Neural progenitor cell (in vitro differentiated cells): ENCODE measurements around the gene MGMT. TPM values are rescaled to one million over a fixed set of nuclear protein-coding genes. Genes with fewer than 3 reads are reported as not detected.

Experiments used
- DNase-seq: peaks from one replicate; pipeline ENCODE4 v3.0.0-alpha.2; 2016; ENCODE audit warnings: low spot score
- H2AFZ ChIP-seq: fragments of 200-600 bp; sonication (generic); replicated peaks from 2 replicates; pipeline ENCODE4 v1.6.1; 2016; ENCODE audit warnings: antibody characterized with exemption
- H3F3A ChIP-seq: fragments of 200-600 bp; sonication (generic); 2 replicates; pipeline ENCODE4 v1.6.1; 2016; ENCODE audit warnings: antibody characterized with exemption, low read depth
- H3K27ac ChIP-seq: fragments of 200-600 bp; sonication (generic); 2 replicates; pipeline ENCODE4 v1.5.1; 2016; ENCODE audit warnings: mild to moderate bottlenecking
- H3K27me3 ChIP-seq: fragments of 200-600 bp; sonication (generic); 2 replicates; pipeline ENCODE4 v1.6.1; 2016; ENCODE audit warnings: mild to moderate bottlenecking, moderate library complexity
- H3K36me3 ChIP-seq: fragments of 200-600 bp; sonication (generic); 2 replicates; pipeline ENCODE4 v1.5.1; 2016
- H3K4me1 ChIP-seq: fragments of 200-600 bp; sonication (generic); 2 replicates; pipeline ENCODE4 v1.6.1; 2016; ENCODE audit warnings: mixed run types
- H3K4me2 ChIP-seq: fragments of 200-600 bp; sonication (generic); 2 replicates; pipeline ENCODE4 v1.6.1; 2016
- H3K4me3 ChIP-seq: fragments of 200-600 bp; sonication (generic); 2 replicates; pipeline ENCODE4 v1.5.1; 2016
- H3K79me2 ChIP-seq: fragments of 200-600 bp; sonication (generic); 2 replicates; pipeline ENCODE4 v1.6.1; 2016; ENCODE audit warnings: low read depth
- H3K9ac ChIP-seq: fragments of 200-600 bp; sonication (generic); 2 replicates; pipeline ENCODE4 v1.6.1; 2016
- H3K9me3 ChIP-seq: fragments of 200-600 bp; sonication (generic); 2 replicates; pipeline ENCODE4 v1.5.1; 2016; ENCODE audit warnings: low read depth
- H4K20me1 ChIP-seq: fragments of 200-600 bp; sonication (generic); 2 replicates; pipeline ENCODE4 v1.6.1; 2016; ENCODE audit warnings: low read depth
- H3K27ac Mint-ChIP-seq: 3 replicates; pipeline ENCODE4 v1.8.0; 2021; ENCODE audit warnings: mixed read lengths
- H3K27me3 Mint-ChIP-seq: 2 replicates; pipeline ENCODE4 v1.8.0; 2022; ENCODE audit warnings: low read depth, mild to moderate bottlenecking, inconsistent platforms, moderate library complexity, mixed read lengths; ENCODE audit not compliant: insufficient read depth
- H3K36me3 Mint-ChIP-seq: 3 replicates; pipeline ENCODE4 v1.8.0; 2021; ENCODE audit warnings: mixed read lengths
- H3K4me1 Mint-ChIP-seq: 3 replicates; pipeline ENCODE4 v1.8.0; 2021; ENCODE audit warnings: mixed read lengths
- H3K4me3 Mint-ChIP-seq: 3 replicates; pipeline ENCODE4 v1.8.0; 2021; ENCODE audit warnings: mild to moderate bottlenecking, moderate library complexity, mixed read lengths
- H3K9me3 Mint-ChIP-seq: 3 replicates; pipeline ENCODE4 v1.8.0; 2020; ENCODE audit warnings: mixed read lengths
- EZH2 ChIP-seq: fragments of 200-600 bp; sonication (generic); IDR thresholded peaks from 2 replicates; pipeline ENCODE4 v1.6.1; 2017; ENCODE audit warnings: antibody characterized with exemption, mild to moderate bottlenecking, moderate library complexity
- EZH2phosphoT487 ChIP-seq: fragments of 200-600 bp; sonication (generic); IDR thresholded peaks from 2 replicates; pipeline ENCODE4 v1.6.1; 2017; ENCODE audit warnings: antibody characterized with exemption
- total RNA-seq: library from RNA; depleted of rRNA; stranded (reverse); fragments of >200 nt; gene quantifications from 2 replicates; pipeline ENCODE4 v1.2.3, GENCODE V29; 2015; ENCODE audit warnings: low replicate concordance
- TF ChIP-seq, protein P1 (sequence below): fragments of 200-600 bp; sonication (generic); IDR thresholded peaks from 2 replicates; pipeline ENCODE4 v1.5.1; 2017; ENCODE audit warnings: antibody characterized with exemption, mild to moderate bottlenecking

MGMT gene
- total RNA-seq, 1 donor from 2014 or later = 17.5 TPM

DNA sequence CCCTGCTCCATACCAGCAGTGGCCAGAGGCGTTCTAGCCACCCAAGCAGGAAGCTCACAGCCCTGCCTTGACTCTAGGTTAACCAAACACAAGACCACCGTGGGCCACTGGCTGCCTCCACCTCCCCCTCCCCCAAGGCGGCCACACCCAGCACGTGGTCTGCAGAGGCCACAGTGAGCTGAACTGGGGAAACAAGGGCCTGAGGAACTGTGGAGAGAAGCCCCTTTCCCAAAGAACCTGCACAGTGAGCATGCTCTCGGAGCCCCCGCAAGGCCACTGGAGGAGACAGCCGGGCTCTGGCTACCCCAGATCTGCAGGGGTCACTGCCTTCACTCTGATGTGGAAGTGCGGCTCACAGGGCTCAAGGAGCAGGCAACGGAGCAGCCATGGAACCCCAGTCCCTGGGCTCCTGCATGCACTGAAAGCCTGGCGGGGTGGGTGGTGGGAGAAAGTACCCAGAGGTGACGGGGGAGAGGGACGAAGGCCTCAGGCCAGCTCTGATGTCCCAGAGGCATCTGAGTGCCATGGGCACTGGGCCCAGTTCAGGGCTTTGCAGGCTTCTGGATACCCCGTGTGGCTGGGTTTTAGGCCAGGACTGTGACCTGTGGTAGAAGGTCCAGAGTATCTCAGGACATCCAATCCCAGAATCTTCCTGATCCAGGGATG lies 307.8 kb downstream of the MGMT start:
- H3K4me3 ChIP-seq = no peak overlapping the region
- H3K36me3 ChIP-seq = no peaks in the 10 kb centered on the region
- no peak overlapping the region for H3K27ac Mint-ChIP-seq
- no peak overlapping the region for H3K27ac ChIP-seq
- H3K4me2 ChIP-seq = no peak overlapping the region
- H3K79me2 ChIP-seq = no peaks in the 10 kb centered on the region
- no peak for DNase-seq
- no peaks in the 10 kb centered on the region for H3K4me1 Mint-ChIP-seq
- H4K20me1 ChIP-seq = no peaks in the 10 kb centered on the region
- no peak overlapping the region for H3K4me3 Mint-ChIP-seq
- TF ChIP-seq, protein P1, sequence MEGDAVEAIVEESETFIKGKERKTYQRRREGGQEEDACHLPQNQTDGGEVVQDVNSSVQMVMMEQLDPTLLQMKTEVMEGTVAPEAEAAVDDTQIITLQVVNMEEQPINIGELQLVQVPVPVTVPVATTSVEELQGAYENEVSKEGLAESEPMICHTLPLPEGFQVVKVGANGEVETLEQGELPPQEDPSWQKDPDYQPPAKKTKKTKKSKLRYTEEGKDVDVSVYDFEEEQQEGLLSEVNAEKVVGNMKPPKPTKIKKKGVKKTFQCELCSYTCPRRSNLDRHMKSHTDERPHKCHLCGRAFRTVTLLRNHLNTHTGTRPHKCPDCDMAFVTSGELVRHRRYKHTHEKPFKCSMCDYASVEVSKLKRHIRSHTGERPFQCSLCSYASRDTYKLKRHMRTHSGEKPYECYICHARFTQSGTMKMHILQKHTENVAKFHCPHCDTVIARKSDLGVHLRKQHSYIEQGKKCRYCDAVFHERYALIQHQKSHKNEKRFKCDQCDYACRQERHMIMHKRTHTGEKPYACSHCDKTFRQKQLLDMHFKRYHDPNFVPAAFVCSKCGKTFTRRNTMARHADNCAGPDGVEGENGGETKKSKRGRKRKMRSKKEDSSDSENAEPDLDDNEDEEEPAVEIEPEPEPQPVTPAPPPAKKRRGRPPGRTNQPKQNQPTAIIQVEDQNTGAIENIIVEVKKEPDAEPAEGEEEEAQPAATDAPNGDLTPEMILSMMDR = no peak
- TF ChIP-seq EZH2 (no peak), EZH2phosphoT487 (no peak)
- no peak overlapping the region for H2AFZ ChIP-seq
- peaks cover 2% of the 10 kb centered on the region for H3K36me3 Mint-ChIP-seq
- H3K9me3 Mint-ChIP-seq = no peaks in the 10 kb centered on the region
- H3K9ac ChIP-seq = no peak overlapping the region
- H3F3A ChIP-seq = no peaks in the 10 kb centered on the region
- H3K27me3 Mint-ChIP-seq = no peaks in the 10 kb centered on the region
- no peaks in the 10 kb centered on the region for H3K27me3 ChIP-seq
- H3K4me1 ChIP-seq = no peaks in the 10 kb centered on the region
- H3K9me3 ChIP-seq = no peaks in the 10 kb centered on the region

DNA sequence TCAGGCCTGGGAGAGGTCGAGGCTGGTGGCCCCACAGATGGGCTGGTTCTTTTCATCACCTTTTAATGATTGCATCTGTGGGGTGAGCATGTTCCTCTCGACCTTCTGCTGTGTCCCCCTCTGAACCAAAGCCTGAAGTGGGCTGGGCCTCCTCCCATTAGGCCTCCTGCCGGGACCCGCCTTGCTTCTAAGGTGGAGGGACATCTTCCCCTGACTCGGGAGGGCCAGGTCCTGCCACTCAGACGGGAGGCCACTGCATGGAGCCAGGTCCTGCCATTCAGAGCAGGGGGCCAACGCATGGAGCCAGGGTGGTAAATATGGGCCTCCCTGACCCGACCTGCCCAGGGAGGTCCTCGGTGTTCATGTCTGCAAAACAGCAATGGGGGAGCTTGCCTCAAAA lies 308.6 kb downstream of the MGMT start:
- no peaks in the 10 kb centered on the region for H3K36me3 ChIP-seq
- H3K4me3 ChIP-seq = no peak overlapping the region
- DNase-seq = no peak
- H4K20me1 ChIP-seq = no peaks in the 10 kb centered on the region
- no peaks in the 10 kb centered on the region for H3K4me1 ChIP-seq
- H3K4me3 Mint-ChIP-seq = no peak overlapping the region
- no peak overlapping the region for H2AFZ ChIP-seq
- no peaks in the 10 kb centered on the region for H3K27me3 ChIP-seq
- H3K9me3 ChIP-seq = no peaks in the 10 kb centered on the region
- TF ChIP-seq, protein P1 = no peak
- TF ChIP-seq EZH2phosphoT487 (no peak), EZH2 (no peak)
- no peaks in the 10 kb centered on the region for H3K4me1 Mint-ChIP-seq
- no peak overlapping the region for H3K27ac ChIP-seq
- H3K36me3 Mint-ChIP-seq = peaks cover 2% of the 10 kb centered on the region
- H3K27me3 Mint-ChIP-seq = no peaks in the 10 kb centered on the region
- no peak overlapping the region for H3K27ac Mint-ChIP-seq
- H3K4me2 ChIP-seq = no peak overlapping the region
- no peaks in the 10 kb centered on the region for H3K79me2 ChIP-seq
- no peak overlapping the region for H3K9ac ChIP-seq
- no peaks in the 10 kb centered on the region for H3K9me3 Mint-ChIP-seq
- H3F3A ChIP-seq = no peaks in the 10 kb centered on the region

DNA sequence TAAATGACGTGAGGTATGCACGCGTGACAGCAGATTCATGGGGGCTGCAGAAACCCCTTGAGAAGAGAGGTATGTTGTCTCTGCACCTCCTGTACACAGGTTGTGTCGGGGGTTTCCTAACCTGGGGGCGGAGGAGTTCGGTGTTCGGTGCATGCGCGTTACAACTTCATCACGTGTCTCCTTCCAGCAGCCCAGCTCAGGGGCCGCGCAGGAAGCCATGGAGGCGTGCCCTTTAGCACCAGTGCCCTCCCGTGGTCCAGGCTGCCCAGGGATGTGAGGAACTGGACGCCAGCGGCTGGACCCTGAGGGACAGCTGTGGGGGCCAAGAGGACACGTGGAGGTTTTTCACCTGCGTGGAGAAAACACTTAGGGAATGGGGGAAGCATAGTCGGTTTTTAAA lies 310.6 kb downstream of the MGMT start:
- H3K79me2 ChIP-seq = no peaks in the 10 kb centered on the region
- Mint-ChIP-seq H3K4me3 (no peak overlapping the region), H3K36me3 (no peaks in the 10 kb centered on the region), H3K4me1 (no peaks in the 10 kb centered on the region), H3K9me3 (no peaks in the 10 kb centered on the region), H3K27me3 (no peaks in the 10 kb centered on the region), H3K27ac (no peak overlapping the region)
- no peak overlapping the region for H3K4me2 ChIP-seq
- no peaks in the 10 kb centered on the region for H3K36me3 ChIP-seq
- H2AFZ ChIP-seq = no peak overlapping the region
- no peak overlapping the region for H3K4me3 ChIP-seq
- TF ChIP-seq EZH2 (no peak), EZH2phosphoT487 (no peak)
- H4K20me1 ChIP-seq = no peaks in the 10 kb centered on the region
- no peaks in the 10 kb centered on the region for H3K27me3 ChIP-seq
- no peaks in the 10 kb centered on the region for H3K4me1 ChIP-seq
- no peak overlapping the region for H3K27ac ChIP-seq
- H3F3A ChIP-seq = no peaks in the 10 kb centered on the region
- no peak for DNase-seq
- no peak overlapping the region for H3K9ac ChIP-seq
- no peaks in the 10 kb centered on the region for H3K9me3 ChIP-seq

DNA sequence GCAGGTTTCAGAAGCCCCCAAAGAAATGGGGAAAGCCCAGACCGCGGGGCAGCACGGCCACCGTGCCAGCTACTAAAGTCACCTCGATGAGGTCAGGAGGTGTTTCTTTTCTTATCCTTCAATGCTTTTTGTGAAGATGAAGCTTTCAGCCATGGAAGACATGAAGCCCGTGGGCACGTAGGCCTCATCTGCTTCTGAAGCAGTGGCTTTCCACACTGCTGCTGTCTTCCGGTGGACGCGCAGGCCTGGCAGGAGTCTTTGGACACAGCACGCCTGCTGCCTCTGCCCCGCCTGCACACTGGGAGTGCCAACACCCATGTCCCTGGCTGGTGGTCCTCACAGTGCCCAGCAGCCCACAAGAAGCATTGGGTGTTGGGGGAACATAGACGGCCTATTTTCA lies 311.5 kb downstream of the MGMT start:
- no peaks in the 10 kb centered on the region for H3K4me1 ChIP-seq
- no peak overlapping the region for H3K27ac ChIP-seq
- Mint-ChIP-seq H3K27ac (no peak overlapping the region), H3K9me3 (no peaks in the 10 kb centered on the region), H3K27me3 (no peaks in the 10 kb centered on the region), H3K4me3 (no peak overlapping the region), H3K4me1 (no peaks in the 10 kb centered on the region), H3K36me3 (no peaks in the 10 kb centered on the region)
- TF ChIP-seq, protein P1 = no peak
- TF ChIP-seq EZH2phosphoT487 (no peak), EZH2 (no peak)
- no peaks in the 10 kb centered on the region for H3K79me2 ChIP-seq
- no peaks in the 10 kb centered on the region for H3F3A ChIP-seq
- H3K9ac ChIP-seq = no peak overlapping the region
- H4K20me1 ChIP-seq = no peaks in the 10 kb centered on the region
- H3K4me2 ChIP-seq = no peak overlapping the region
- no peak overlapping the region for H2AFZ ChIP-seq
- H3K4me3 ChIP-seq = no peak overlapping the region
- H3K9me3 ChIP-seq = no peaks in the 10 kb centered on the region
- no peaks in the 10 kb centered on the region for H3K36me3 ChIP-seq
- DNase-seq = no peak
- H3K27me3 ChIP-seq = no peaks in the 10 kb centered on the region
